Neural progenitor cell (in vitro differentiated cells): ENCODE measurements around the gene OR6J1.

Source experiments
- EZH2 ChIP-seq: fragments of 200-600 bp; sonication (generic); IDR thresholded peaks from 2 replicates; pipeline ENCODE4 v1.6.1; 2017; ENCODE audit warnings: antibody characterized with exemption, mild to moderate bottlenecking, moderate library complexity
- TF ChIP-seq, protein P1 (sequence below): fragments of 200-600 bp; sonication (generic); IDR thresholded peaks from 2 replicates; pipeline ENCODE4 v1.5.1; 2017; ENCODE audit warnings: antibody characterized with exemption, mild to moderate bottlenecking

DNA sequence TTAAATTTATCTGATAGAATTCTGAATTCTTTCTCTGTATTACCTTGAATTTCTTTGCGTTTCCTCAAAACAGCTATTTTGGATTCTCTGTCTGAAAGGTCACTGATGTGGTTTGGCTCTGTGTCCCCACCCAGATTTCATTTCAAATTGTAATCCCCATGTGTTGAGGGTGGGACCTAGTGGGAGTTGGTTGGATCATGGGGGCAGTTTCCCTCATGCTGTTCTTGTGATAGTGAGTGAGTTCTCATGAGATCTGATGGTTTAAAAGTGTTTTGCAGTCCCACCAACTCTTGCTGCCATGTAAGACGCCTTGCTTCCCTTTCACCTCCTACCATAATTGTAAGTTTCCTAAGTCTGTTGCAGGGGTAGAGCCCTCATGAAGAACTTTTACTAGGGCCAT is 34.1 kb upstream of the OR6J1 start:
- TF ChIP-seq, protein P1, sequence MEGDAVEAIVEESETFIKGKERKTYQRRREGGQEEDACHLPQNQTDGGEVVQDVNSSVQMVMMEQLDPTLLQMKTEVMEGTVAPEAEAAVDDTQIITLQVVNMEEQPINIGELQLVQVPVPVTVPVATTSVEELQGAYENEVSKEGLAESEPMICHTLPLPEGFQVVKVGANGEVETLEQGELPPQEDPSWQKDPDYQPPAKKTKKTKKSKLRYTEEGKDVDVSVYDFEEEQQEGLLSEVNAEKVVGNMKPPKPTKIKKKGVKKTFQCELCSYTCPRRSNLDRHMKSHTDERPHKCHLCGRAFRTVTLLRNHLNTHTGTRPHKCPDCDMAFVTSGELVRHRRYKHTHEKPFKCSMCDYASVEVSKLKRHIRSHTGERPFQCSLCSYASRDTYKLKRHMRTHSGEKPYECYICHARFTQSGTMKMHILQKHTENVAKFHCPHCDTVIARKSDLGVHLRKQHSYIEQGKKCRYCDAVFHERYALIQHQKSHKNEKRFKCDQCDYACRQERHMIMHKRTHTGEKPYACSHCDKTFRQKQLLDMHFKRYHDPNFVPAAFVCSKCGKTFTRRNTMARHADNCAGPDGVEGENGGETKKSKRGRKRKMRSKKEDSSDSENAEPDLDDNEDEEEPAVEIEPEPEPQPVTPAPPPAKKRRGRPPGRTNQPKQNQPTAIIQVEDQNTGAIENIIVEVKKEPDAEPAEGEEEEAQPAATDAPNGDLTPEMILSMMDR, result no peak
- no peak for TF ChIP-seq EZH2
